Measurements from ENCODE around the gene CPZ.

Gene CPZ

GRCh38 chr4:8601556-8601955 lies 9.0 kb downstream of the CPZ start:
- no peak for DNase-seq (ENCODE audit: low spot score)
- no peak for TF ChIP-seq CTCF (IDR thresholded peaks at IDR 0.05; ENCODE audit: extremely low read depth, missing control alignments)

- no peak for DNase-seq (ENCODE audit: low spot score)
- TF ChIP-seq CTCF (IDR thresholded peaks at IDR 0.05; ENCODE audit: extremely low read depth, missing control alignments) = no peak
Observed at GRCh38 chr4:8602686-8603430, 10.3 kb downstream of the CPZ start.

- no peak for DNase-seq (ENCODE audit: low spot score)
- no peak for TF ChIP-seq CTCF (IDR thresholded peaks at IDR 0.05; ENCODE audit: extremely low read depth, missing control alignments)
Observed at GRCh38 chr4:8603931-8604330, 11.4 kb downstream of the CPZ start.

GRCh38 chr4:8605289-8605688 lies 12.7 kb downstream of the CPZ start:
- TF ChIP-seq CTCF (IDR thresholded peaks at IDR 0.05; ENCODE audit: extremely low read depth, missing control alignments) = no peak
- no peak for DNase-seq (ENCODE audit: low spot score)

- no peak for TF ChIP-seq CTCF (IDR thresholded peaks at IDR 0.05; ENCODE audit: extremely low read depth, missing control alignments)
- no peak for DNase-seq (ENCODE audit: low spot score)
Observed at GRCh38 chr4:8606476-8606875, 13.9 kb downstream of the CPZ start.

GRCh38 chr4:8606966-8607365 lies 14.4 kb downstream of the CPZ start:
- no peak for DNase-seq (ENCODE audit: low spot score)
- no peak for TF ChIP-seq CTCF (IDR thresholded peaks at IDR 0.05; ENCODE audit: extremely low read depth, missing control alignments)

GRCh38 chr4:8607603-8608481 lies 15.3 kb downstream of the CPZ start:
- DNase-seq (ENCODE audit: low spot score) = peak; percentile 83
- TF ChIP-seq CTCF (IDR thresholded peaks at IDR 0.05; ENCODE audit: extremely low read depth, missing control alignments) = peak; percentile 93
